HPDE6-E6E7 (cell line): ENCODE data around the gene NXPE3.
"Not testable (repeated sequence)": the region's sequence is repeated elsewhere in the genome, so short reads cannot be mapped to it uniquely, and the experiment has no call there.

Experiments used
- DNase-seq: peaks from one replicate; pipeline ENCODE4 v3.0.0; 2011; ENCODE audit warnings: missing footprints; ENCODE audit errors: extremely low spot score

Gene NXPE3

DNA sequence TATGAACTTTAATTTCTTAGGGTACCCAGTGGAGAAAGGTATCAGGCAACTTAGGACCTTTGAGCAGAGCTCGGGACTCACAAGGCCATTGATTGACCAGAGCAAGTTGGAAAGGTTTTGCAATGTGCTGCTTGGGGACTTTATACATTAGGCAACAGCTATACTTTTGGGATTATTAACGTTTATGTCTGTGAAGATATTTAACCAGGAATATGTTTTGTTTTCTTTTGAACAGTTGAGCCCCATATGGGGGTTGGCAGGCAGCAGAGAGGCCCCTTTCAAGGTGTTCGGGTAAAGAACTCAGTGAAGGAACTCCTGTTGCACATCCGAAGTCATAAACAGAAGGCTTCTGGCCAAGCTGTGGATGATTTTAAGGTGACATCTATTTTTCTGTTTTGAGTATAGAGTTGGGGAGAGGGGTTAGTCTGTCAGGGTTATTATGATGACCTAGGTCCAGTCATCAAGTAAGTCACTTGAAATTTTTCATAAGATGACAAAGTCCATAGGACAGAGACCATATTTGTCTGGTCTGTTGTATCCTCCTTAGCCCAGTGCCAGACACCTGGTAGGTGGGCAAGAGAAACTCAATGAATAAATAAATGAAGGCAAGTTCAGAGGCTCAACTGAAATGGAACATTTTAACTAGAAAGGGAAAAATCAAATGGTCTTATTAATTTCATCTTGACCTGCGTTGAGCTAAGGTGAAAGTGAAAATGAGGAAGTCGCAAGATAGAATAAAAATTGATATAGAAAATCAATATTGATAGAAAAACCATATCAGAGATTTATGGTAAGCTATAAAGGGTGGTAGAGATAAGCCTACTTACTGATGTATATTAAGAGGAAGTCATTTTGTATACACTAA lies 73.1 kb downstream of the NXPE3 start:
- no peak for DNase-seq

DNA sequence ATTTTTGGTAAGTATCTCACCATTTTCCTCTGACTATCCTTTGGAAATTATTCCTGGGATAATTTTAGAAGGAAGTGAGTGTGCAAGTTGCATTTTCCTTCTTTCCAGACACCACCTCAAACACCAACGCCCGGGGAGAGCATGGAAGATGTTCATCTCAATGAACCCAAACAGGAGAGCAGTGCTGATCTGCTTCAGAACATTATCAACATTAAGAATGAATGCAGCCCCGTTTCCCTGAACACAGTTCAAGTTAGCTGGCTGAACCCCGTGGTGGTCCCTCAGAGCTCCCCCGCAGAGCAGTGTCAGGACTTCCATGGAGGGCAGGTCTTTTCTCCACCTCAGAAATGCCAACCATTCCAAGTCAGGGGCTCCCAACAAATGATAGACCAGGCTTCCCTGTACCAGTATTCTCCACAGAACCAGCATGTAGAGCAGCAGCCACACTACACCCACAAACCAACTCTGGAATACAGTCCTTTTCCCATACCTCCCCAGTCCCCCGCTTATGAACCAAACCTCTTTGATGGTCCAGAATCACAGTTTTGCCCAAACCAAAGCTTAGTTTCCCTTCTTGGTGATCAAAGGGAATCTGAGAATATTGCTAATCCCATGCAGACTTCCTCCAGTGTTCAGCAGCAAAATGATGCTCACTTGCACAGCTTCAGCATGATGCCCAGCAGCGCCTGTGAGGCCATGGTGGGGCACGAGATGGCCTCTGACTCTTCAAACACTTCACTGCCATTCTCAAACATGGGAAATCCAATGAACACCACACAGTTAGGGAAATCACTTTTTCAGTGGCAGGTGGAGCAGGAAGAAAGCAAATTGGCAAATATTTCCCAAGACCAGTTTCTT lies 74.2 kb downstream of the NXPE3 start:
- no peak for DNase-seq

DNA sequence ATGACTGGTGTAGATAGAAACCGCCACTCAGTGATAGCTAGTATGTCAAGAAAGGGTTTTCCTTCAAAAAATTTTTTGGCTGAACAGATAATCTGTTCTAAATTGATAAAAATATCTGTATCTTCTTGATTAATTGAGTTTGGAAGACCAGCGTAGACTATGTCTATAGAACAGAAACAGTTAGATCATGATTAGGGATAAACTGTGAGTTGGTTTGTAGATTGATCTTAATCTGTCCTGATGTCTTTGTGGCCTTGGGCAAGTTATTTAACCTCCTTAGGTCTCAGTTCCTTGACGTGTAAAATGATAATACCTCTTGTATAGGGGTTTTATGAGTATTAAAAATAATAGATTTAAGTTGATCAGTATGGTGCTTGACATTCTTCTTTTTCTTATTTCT lies 75.0 kb downstream of the NXPE3 start:
- DNase-seq, result no peak

GRCh38 chr3:101854608-101855304 lies 75.7 kb downstream of the NXPE3 start:
- no peak for DNase-seq

GRCh38 chr3:101857301-101857741 lies 78.3 kb downstream of the NXPE3 start:
- no peak for DNase-seq

GRCh38 chr3:101858464-101859030 lies 79.5 kb downstream of the NXPE3 start:
- no peak for DNase-seq

GRCh38 chr3:101859882-101860448 lies 81.0 kb downstream of the NXPE3 start:
- no peak for DNase-seq

- DNase-seq, result no peak
These were observed 82.3 kb downstream of the NXPE3 start for GRCh38 chr3:101861212-101861788.

DNA sequence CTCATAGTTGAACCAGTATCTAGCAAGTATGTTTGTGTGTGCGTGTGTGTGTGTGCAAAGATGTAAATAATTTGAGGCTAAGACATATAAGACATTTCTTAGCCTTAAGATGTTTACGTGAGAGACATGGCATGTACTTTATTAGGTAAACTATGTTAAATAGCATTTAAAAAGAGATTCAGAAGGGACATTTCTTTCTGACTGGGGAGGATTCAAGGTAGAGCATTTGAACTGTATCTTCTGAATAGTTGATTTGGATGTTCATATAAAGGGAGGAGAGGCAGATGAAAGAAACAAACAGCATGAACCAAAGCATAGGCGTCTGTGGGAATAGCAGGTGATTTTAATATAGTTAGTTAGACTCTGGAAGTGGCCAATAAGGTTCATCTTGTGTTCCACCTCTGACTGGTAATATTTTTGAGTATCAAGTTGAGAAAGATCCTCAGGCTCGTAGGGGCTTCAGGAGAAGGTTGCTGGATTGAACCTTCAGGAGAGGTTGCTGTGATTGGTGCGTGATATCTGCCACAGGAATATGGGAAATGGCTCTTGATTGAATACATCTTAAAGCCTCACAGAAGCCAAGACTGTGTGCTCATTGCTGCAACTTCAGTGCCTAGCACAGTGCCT lies 82.9 kb downstream of the NXPE3 start:
- DNase-seq, result no peak

GRCh38 chr3:101862416-101863165 lies 83.6 kb downstream of the NXPE3 start:
- no peak for DNase-seq

- not testable (repeated sequence) for DNase-seq
These were observed 85.9 kb downstream of the NXPE3 start for GRCh38 chr3:101864926-101865325.

- DNase-seq, result no peak
These were observed 86.9 kb downstream of the NXPE3 start for GRCh38 chr3:101865751-101866509.

GRCh38 chr3:101867511-101867910 lies 88.5 kb downstream of the NXPE3 start:
- no peak for DNase-seq

- no peak for DNase-seq
These were observed 89.0 kb downstream of the NXPE3 start for GRCh38 chr3:101867996-101868395.

DNA sequence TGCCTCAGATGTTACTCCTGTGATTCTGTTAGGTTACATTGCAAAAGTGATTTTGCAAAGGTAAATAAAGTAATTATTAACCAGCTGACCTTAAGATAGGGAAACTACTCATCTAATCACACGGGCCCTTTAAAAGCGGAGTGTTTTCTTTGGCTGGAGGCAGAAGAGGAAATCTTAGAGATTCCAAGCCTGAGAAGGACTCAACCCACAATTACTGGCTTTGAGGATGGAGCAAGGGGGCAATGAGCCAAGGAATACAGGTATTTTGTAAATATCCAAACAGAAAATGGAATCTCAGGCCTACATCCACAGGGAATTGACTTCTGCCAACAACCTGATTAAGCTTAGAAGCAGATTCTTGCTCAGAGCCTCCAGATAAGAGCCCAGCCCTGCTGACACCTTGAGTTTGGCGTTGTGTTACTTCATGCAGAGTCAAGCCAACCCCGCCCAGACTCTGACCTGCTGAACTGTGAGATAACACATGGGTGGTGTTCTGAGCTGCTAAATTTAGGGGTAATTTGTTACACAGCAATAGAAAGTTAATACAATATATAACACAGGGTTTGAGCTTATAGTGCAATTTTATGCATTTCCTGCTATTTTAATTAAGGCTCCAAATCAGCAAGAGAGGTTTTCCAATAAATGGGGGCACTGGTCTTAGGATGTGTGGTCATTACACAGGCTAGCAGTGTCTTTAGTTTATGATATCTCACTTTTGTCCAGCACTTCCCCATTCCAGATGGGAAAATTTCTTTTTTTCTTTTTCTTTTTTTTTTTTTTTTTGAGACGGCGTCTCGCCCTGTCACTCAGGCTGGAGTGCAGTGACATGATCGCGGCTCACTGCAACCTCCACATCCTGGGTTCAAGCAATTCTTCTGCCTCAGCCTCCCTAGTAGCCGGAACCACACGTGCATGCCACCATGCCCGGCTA lies 89.8 kb downstream of the NXPE3 start:
- DNase-seq, result no peak

GRCh38 chr3:101870138-101870537 lies 91.1 kb downstream of the NXPE3 start:
- no peak for DNase-seq

GRCh38 chr3:101873619-101874018 lies 94.6 kb downstream of the NXPE3 start:
- DNase-seq, result no peak

GRCh38 chr3:101876142-101876541 lies 97.1 kb downstream of the NXPE3 start:
- DNase-seq, result no peak
